Stimulated activated CD8-positive, alpha-beta memory T cell treated with anti-CD3 and anti-CD28 coated beads, Interleukin-4, amount 100 ng/mL, for 1 hour (primary cell): ENCODE data around the gene TIMM22.
"Not testable (repeated sequence)": the region's sequence is repeated elsewhere in the genome, so short reads cannot be mapped to it uniquely, and the experiment has no call there.

Experiments used
- DNase-seq, 2 donors: peaks; one replicate each; pipeline ENCODE4 v3.0.0-alpha.2; 2020; ENCODE audit warnings: low read depth in 2 of 2, low spot score in 1 of 2

TIMM22 gene

DNA sequence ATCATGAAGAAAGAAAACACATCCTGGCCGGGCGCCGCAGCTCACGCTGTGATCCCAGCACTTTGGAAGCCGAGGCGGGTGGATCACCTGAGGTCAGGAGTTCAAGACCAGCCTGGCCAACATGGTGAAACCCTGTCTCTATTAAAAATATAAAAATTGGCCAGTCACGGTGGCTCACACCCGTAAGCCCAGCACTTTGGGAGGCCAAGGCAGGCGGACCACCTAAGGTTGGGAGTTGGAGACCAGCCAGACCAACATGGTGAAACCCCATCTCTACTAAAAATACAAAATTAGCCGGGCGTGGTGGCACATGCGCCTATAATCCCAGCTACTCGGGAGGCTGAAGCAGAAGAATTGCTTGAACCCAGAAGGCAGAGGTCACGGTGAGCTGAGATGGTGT, 25.1 kb upstream of the TIMM22 start:
- DNase-seq: not testable (repeated sequence)

DNA sequence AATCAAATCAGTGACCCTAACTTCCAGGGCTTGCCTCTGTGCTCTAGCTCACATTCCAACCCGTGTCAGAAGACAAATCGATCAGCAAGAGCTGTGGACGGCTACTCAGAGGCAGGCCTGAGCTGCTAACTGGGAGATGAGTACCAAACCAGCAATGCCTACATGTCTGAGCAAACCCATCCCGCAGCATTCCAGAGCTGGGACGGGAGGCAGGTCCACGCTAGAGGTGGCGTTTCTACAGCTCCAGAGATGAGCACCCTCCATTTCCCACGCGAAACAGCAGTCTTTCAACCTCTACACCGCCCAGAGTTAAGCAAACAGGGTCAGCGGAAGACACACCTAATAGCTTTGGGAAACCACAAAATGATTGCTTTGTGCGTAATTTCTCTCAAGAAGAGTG, 23.9 kb upstream of the TIMM22 start:
- DNase-seq: no peak

DNA sequence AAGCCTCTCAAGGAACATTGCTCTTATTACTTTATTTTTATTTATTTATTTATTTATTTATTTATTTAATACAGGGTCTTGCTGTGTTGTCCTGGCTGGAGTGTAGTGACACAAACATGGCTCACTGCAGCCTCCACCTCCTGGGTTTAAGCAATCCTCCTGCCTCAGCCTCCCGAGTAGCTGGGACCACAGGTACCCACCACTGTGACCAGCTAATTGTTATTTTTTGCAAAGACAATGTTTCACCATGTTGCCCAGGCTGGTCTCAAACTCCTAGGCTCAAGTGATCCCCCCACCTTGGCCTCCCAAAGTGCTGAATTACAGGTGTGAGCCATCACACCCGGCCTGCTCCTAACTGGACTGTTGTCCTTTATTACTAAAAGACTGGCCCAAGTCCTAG, 22.2 kb upstream of the TIMM22 start:
- DNase-seq: not testable (repeated sequence)

DNA sequence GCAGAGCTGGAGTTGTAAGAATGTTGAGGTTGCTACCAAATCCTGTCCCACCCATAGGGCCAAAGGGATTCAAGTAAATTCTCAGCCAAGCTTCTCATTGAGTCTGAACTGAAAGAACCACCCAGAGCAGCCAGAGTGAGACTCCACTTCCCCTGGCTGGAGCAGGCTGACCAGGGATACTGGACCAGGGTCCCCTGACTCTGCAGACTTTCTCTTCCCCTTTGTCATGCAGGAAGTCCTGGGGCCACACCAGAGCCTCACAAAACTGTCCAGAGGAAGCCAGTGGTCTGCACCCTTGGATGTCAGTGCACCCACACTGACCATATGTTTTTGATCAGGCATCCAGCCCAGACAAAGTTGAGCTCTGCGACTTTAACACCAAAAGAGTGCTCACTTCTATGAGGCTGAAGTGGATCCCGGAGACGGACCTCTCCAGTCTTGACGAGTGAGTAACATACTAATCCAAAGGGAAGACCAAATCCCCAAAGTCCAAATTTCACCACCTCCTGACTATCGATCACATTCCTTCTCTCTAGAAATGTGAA, 21.5 kb upstream of the TIMM22 start:
- DNase-seq: no peak

DNA sequence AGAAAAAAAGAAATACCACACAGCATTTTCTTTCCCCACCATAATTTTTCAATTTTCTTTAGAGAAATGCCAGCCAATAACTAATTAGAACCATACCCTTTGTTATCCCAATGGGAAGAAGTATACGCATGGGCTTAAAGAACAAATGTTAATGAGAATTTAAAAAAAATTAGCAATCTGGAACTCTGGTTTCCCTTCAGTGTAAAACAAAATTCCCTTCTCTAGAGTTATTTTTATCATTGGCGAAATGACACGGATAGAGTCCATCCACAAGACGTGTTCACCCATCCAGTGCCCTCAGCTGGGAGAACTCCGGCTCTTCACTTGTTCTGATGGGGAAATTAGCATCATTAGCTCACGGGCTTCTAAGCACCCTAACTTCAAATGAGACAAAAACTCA, 20.6 kb upstream of the TIMM22 start:
- no peak for DNase-seq

DNA sequence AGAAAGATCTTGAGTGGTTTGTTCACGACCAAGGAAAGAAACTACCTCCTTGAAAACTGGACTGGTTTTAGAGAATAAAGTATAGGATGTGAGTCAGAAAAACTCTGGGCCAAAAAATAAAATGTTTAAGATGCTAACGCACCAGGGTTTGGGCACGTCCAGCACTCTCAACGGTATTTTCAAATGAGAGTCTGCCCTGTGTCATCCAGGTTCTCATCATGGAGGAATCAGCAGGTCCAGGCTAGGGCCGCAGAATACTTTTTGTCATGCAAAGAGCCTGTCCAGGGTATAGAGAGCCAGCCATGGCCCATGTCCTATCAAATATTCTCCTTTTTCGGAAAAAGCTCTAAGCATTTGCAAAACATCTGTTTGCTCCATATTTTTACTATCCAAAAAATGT, 19.8 kb upstream of the TIMM22 start:
- DNase-seq: no peak

DNA sequence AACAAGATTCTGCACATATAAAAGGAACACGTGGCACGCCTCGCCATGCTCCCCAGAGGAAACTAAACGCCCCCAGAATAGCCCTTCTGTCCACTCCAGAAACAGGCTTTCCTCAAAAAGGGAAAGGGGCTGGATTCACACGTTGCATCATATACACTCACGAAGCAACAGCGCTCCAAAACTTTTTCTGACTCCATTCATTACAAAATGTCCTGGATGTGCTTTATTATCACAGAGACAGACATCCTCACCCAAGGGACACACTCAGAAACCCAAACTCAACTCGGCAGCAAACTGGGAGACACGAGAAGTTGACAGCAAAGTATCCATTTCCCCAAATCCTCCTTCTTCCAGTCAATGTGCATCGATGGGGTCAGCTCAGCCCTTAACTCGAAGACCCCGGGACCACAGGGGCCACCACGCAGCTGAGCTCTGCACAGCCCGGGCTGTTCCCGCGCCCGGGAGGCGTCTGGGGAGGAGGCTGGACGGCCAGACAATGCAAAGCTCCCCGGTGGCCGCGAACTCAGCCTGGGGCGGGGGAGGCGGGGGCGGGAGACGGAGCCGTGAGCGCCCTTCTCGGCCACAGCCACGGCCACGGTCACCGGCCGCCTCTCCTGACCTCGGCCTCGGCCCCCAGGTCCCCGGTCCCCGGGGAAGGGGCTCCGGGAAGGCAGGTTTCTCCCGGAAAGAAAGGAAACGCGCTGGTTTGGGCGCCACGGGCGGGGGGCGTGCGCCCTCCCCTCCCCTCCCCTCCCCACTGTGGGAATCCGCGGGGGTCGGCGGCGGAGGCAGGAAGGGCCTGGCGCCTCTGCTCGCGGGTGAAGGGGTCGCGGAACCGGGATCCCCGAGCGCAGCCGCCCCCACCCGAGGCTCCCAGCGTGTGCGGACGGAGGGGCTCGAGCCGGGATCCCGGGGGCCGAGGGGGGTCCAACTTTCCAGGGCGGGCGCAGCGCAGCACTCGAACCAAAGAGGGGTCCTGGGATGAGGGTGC, 18.5 kb upstream of the TIMM22 start:
- no peak for DNase-seq

DNA sequence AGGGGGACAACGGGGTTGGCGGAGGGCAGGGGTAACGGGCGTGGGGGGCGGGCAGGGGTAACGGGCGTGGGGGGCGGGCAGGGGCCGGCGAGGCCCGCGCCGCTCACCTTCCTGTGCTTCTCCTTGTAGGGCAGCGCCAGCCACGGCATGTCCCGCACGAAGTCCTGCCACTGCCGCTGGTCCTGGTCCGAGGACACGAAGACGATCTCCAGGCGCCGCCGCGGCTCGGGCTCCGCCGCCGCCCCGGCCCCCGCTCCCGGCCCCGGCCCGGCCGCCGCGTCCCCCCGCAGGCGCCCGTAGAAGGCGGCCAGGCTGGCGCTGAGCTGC, 17.8 kb upstream of the TIMM22 start:
- DNase-seq: no peak

DNA sequence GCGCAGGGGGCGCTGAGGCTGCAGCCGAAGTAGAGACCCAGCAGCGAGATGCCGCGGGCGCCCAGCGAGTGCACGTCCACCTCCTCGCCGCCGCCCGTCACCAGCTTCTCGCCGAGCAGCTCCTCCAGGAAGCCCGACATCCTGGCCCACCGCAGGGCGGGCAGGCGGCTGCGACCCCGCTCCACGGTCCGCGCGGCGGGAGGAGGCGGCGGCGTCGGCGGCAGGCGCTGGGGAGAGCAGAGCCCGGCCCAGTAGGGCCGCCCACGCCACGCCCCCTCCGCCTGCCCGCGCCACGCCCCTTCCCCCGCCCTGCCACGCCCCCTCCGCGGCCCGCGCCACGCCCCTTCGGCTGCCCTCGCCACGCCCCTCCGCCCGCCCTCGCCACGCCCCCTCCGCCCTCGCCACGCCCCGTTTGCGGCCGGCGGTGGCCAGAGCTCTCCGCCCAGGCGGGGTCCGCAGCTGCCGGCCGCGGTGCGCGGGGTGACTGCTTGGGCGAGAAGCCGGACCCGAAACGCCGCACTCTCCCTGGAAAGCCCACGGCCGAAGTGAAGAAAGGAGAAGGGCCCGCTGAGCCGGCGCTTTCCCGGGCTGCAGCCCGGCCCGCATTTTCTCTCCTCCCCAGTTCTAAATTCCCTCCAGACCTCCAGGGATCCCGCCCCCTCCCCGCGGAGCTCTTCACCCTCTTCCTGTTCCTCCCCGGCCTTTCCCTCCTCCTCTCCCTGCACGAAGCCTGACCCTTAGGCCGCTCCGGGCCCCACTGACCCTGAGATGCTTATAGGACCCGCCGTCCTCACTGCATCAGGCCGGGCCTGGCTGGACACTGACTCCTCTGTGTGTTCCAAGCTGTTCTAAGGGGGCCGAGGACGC, 17.2 kb upstream of the TIMM22 start, which contains the start of gene NXN:
Gene NXN (minus strand): TSS at position 238 of the 867 bp plus-strand sequence.
- peak; percentile 85 to 91 for DNase-seq

DNA sequence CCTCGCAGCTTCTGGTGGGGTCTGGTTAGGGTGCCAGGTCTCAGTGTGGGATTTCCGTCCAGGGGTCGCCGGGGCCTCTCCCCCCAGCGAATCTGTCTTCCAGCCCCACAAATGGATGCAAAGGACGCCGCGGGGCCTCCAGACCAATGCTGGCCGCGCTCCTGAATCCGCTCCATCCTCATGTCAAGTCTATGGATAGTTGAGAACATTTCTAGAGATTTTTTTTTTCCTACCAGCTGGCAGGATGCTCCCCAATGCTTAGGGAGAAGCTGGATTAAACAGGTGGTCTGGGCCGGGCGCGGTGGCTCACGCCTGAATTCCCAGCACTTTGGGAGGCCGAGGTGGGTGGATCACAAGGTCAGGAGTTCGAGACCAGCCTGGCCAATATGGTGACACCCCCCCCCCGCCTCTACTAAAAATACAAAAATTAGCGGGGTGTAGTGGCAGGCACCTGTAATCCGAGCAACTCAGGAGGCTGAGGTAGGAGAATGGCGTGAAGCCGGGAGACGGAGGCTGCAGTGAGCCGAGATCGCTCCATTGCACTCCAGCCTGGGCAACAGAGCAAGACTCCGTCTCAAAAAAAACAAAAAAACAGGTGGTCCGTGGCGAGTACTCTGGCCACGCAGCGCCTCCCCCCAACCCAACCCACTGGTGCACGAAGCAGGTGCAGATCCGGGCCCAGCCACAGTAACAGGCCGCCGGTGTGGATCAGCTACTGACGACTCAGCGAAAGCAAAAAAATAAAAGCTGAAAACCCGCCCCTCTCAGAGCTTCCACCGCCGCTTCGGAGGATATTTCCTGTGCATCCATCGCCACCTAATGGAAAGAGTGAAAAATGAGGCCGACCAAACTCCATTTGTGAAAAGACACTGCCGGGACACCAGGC, 16.3 kb upstream of the TIMM22 start:
- DNase-seq: peak; percentile 43 to 63

DNA sequence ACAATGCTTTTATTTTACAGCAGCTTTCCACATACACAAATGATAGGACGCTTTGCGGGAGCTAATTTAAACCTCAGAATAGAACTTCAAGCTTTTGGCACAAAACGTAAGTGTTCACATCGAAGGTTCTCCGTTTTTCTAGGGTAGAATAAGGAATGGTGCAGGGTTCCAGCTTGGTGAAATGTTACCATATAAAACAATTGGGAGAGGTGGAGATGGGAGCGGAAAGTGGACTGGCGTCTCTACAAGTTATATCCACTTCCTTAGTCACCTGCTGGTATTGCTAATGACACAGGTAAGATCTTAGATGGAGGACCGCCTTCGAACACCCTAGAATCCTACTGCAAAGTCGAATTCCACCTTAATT, 15.7 kb upstream of the TIMM22 start:
- DNase-seq: no peak

DNA sequence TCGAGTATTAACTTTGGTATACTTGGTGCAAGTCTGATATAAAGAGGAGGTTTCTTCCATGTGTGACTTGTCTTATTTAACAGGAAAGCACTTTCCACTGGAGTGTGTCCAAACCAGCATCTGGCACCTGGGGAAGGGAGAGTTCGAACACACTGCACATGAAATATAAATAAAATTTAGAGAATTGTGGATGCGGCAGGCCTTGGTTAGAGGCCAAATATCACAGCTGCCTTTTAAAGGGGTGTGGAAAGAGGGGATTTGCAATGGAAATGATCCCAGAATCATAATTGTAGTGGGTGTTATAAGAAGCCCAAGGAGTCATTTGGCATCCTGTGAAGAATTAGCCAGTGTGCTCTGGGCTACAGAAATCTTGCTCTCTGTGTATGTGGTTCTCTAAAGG, 13.0 kb upstream of the TIMM22 start:
- DNase-seq: no peak

DNA sequence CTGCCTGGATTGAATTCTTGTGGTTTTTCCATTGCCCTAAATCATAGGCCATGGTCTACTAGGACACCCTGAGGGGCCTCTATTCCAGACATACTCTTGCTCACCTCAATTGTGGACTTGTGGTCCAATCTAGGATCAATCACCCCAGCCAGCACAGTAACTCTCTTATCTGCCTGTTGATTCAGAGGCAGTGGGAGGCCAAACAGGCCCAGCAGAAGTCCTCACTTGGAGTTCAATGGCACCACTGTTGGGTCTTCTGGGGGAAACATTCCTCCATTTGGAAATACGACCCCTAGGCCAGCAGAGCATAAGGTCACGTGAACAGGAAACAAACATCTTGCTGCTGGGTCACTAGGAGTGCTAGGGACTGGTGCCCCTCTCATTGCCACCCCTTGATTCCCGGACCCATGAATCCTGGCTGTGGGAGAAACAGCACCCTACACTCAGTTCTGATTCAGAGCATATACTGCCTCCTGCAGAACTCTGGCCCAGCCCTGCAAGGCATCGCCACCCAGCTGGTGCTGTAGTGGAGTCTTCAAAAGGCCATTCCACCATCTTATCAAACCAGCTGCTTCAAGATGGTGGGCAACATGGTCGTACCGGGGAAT, 10.5 kb upstream of the TIMM22 start:
- DNase-seq: no peak

DNA sequence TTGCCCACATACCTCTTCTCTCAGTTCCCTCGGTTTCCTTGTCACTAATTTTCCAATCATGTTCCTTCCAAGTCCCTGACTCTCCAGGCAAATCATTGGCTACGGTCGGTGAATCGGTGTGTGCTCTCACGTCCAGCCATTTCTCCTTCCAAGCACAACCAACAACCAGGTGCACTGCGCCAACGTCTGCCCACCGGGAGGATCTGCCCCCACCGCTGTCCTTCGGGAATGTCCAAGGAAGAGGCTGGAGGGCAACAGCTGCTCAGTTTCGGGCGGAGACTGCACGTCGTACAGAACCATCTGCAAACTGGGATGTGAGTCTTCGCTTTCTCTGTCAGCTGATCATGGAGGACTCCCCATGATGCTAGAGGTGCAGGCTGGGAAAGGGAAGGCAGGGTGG, 9.0 kb upstream of the TIMM22 start:
- DNase-seq: no peak

DNA sequence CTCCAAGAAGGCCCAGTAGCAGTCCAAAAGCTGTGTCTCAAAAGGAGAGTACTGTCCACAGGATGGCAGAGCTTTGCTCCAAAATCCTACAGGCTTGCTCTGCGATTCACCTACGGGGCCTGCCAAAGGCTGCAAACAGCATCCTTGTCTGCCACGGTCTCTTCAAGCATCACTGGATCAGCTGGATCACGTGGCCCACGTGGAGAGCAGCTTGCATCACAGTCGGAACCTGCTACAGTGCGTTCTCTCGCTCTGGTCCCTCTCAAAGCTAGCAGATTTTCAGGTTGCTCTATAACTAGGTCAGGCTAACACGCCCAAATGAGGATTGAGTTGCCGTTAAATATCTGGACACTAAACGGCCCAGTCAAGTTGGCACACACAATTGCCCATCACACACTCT, 8.4 kb upstream of the TIMM22 start:
- no peak for DNase-seq

DNA sequence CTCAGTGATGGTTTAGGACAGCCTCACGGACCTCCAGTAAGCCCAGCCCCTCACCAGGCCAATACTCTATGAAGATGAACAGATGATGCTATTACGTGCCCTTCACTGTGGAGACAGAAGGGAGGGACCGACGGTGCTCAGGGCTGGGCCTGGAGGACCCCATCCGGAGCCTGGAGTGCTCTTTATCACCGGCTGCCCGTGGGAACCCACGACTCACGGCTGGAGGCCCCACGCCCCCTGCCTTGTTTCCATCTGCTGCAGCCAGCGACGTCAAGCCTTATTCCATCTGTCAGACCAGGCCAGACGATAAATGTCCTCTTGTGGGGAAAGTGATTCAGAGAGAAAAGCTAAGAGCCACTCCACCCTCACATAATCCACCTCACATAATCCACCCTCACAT, 4.0 kb upstream of the TIMM22 start:
- no peak for DNase-seq

DNA sequence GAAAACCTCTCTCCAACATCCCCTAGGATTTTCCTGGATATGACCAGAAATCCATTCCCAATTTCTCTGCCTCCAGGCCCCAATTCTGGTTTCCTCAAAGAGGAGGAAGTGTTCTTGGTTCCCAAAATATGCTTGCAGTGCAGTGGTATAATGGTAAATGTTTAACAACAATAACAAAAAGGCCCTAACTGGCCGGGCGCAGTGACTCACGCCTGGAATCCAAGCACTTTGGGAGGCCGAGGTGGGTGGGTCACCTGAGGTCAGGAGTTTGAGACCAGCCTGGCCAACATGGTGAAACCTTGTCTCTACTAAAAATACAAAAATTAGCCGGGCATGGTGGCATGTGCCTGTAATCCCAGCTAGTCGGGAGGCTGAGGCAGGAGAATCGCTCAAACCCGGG, 1.6 kb upstream of the TIMM22 start:
- DNase-seq: not testable (repeated sequence)

DNA sequence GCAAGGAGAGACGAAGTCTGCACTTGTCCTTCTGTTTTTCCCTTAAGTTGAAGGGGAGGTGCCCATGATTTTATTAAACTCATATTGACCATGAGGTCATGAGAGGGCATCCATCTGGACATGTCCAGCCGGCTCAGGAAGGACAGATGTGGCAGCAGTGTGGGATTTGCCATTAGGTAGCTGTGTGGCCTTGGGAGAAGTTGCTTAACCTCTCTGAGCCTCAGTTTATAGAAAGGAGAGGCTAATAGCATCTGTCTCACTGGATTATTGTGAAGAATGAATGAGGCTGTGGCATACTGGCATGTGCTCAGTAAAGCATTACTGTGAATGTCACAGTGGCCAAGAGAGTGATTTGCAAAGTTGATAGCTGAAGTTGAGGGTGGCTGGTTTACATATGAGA, 1.2 kb downstream of the TIMM22 start:
- no peak for DNase-seq

DNA sequence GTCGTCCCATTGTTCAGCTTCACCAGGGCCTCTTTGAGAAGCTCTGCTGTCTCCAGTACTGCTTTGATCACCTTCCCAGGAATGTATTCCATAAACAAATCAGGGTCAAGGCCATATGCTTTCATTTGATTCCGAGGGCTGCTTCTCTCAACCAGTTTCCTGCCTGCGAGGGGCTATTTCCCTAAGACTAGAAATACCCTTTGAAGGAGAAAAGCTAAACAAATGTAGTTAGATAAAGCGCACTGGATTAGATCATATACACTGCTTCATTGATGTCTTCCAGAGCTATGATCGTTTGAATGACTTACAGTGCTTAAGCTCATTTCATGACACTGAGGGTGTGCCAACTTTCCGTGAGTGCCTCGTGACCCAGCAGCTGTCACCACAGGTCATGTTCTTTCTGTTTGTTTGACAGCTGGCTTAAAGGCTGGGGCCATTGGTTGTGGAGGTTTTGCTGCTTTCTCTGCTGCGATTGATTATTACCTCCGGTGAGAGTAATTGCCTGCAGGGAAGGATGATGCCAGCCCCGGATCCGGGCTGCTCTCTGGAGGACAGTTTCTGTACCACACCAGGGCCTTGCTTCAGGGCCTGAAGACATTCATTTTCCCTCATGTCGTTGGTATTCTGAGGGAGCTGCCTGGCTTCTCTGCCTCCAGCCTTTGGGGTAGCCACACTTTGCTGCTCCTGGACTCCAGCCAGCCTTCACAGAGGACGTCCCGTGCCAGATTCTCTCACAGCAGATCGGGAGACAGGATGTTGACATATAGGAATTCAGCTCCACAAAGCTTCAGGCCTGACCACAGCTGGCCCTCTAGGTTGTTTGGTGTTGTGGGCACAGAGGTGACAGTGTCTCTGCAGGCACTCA, 3.9 kb downstream of the TIMM22 start:
- no peak for DNase-seq
